ENCODE results near the gene TRIM32.

TRIM32 gene

GRCh38 chr9:116687074-116687753 lies at the start of gene TRIM32:
Gene TRIM32 (plus strand): TSS chr9:116687305. CDS start chr9:116697743, 10,438 bp downstream.
- peak within 1 kb of the TSS; percentile 64 for H3K4me3 ChIP-seq (ENCODE audit: low read depth, low read length)
- no peak for DNase-seq (ENCODE audit: low read depth, low spot score)
- ChIA-PET CTCF (interaction anchor here (1.1 to 1.4 kb wide), 2 partner anchors 9 to 1094 kb away, joined by 4 to 5 read pairs; no protein-coding TSS in a partner anchor), POLR2A (interaction anchor here (1.0 to 1.9 kb wide), 3 partner anchors 8 to 16 kb away, joined by 3 to 14 read pairs (median 7); no protein-coding TSS in a partner anchor)
- TF ChIP-seq CTCF (IDR thresholded peaks at IDR 0.05; ENCODE audit: insufficient read depth, low read length, missing control alignments), result no peak

- DNase-seq (ENCODE audit: low read depth, low spot score), result no peak
- TF ChIP-seq CTCF (IDR thresholded peaks at IDR 0.05; ENCODE audit: insufficient read depth, low read length, missing control alignments), result no peak
- no peak overlapping the region for H3K4me3 ChIP-seq (ENCODE audit: low read depth, low read length)
- ChIA-PET POLR2A (no interaction called here), CTCF (interaction anchor here (1.0 kb wide), 1 partner anchor 1045 kb away, joined by 3 read pairs; no protein-coding TSS in a partner anchor)
These were observed 47.8 kb upstream of the TRIM32 start for GRCh38 chr9:116639251-116639741.

- no peak for TF ChIP-seq CTCF (IDR thresholded peaks at IDR 0.05; ENCODE audit: insufficient read depth, low read length, missing control alignments)
- ChIA-PET POLR2A (interaction anchor here (0.6 kb wide), 1 partner anchor 443 kb away, joined by 3 read pairs; no protein-coding TSS in a partner anchor), CTCF (interaction anchor here (11.8 kb wide), 1 partner anchor 1050 kb away, joined by 172 read pairs; no protein-coding TSS in a partner anchor)
- no peak for DNase-seq (ENCODE audit: low read depth, low spot score)
- H3K4me3 ChIP-seq (ENCODE audit: low read depth, low read length), result no peak overlapping the region
These were observed 45.6 kb upstream of the TRIM32 start for GRCh38 chr9:116641292-116642059.

GRCh38 chr9:116643691-116644090 lies 43.4 kb upstream of the TRIM32 start:
- no peak for DNase-seq (ENCODE audit: low read depth, low spot score)
- no peak for TF ChIP-seq CTCF (IDR thresholded peaks at IDR 0.05; ENCODE audit: insufficient read depth, low read length, missing control alignments)
- POLR2A ChIA-PET, result interaction anchor here (0.6 to 1.0 kb wide), 3 partner anchors 354 to 1870 kb away, joined by 3 read pairs; no protein-coding TSS in a partner anchor
- CTCF ChIA-PET, result interaction anchor here (0.7 to 11.8 kb wide), 5 partner anchors 9 to 1731 kb away, joined by 3 to 172 read pairs (median 4); no protein-coding TSS in a partner anchor
- no peak overlapping the region for H3K4me3 ChIP-seq (ENCODE audit: low read depth, low read length)

GRCh38 chr9:116644091-116644688 lies 42.9 kb upstream of the TRIM32 start:
- TF ChIP-seq CTCF (IDR thresholded peaks at IDR 0.05; ENCODE audit: insufficient read depth, low read length, missing control alignments), result no peak
- no peak overlapping the region for H3K4me3 ChIP-seq (ENCODE audit: low read depth, low read length)
- CTCF ChIA-PET, result interaction anchor here (0.7 to 11.8 kb wide), 5 partner anchors 9 to 1731 kb away, joined by 3 to 172 read pairs (median 4); no protein-coding TSS in a partner anchor
- POLR2A ChIA-PET, result interaction anchor here (0.6 to 1.0 kb wide), 3 partner anchors 354 to 1871 kb away, joined by 3 read pairs; no protein-coding TSS in a partner anchor
- peak; percentile 34 for DNase-seq (ENCODE audit: low read depth, low spot score)
